ENCODE measurements around the gene SPOCK1.
"Not testable (repeated sequence)": the region's sequence is repeated elsewhere in the genome, so short reads cannot be mapped to it uniquely, and the experiment has no call there.

The SPOCK1 gene

GRCh38 chr5:137498736-137499505 lies at the start of gene SPOCK1:
TSS of gene SPOCK1 (minus strand) at chr5:137499326.
- ChIA-PET CTCF (interaction anchor here (0.5 to 10.7 kb wide), 33 partner anchors 8 to 708 kb away, joined by 3 to 192 read pairs (median 4); no protein-coding TSS in a partner anchor), POLR2A (interaction anchor here (0.6 kb wide), 1 partner anchor 302 kb away, joined by 3 read pairs; no protein-coding TSS in a partner anchor)

GRCh38 chr5:137545956-137546355 lies 46.8 kb upstream of the SPOCK1 start:
- POLR2A ChIA-PET: no interaction called here
- TF ChIP-seq CTCF (IDR thresholded peaks at IDR 0.05; ENCODE audit: insufficient read depth, low read length, missing control alignments): no peak
- CTCF ChIA-PET: interaction anchor here (1.0 kb wide), 1 partner anchor 226 kb away, joined by 4 read pairs; no protein-coding TSS in a partner anchor
- H3K4me3 ChIP-seq (ENCODE audit: low read depth, low read length): no peak overlapping the region
- DNase-seq (ENCODE audit: low read depth, low spot score): no peak

More at GRCh38 chr5:137498736-137499505, at the start of gene SPOCK1:
- H3K4me3 ChIP-seq (ENCODE audit: low read depth, low read length): peak within 1 kb of the TSS; percentile 81
- TF ChIP-seq CTCF (IDR thresholded peaks at IDR 0.05; ENCODE audit: insufficient read depth, low read length, missing control alignments): peak; percentile 58
- DNase-seq (ENCODE audit: low read depth, low spot score): no peak

- CTCF ChIA-PET; DNase-seq (ENCODE audit: low read depth, low spot score); H3K4me3 ChIP-seq (ENCODE audit: low read depth, low read length); POLR2A ChIA-PET: not testable (repeated sequence)
Measured at GRCh38 chr5:137535449-137535848, 36.3 kb upstream of the SPOCK1 start.

- ChIA-PET POLR2A (no interaction called here), CTCF (interaction anchor here (1.0 kb wide), 1 partner anchor 11 kb away, joined by 4 read pairs; no protein-coding TSS in a partner anchor)
- no peak for TF ChIP-seq CTCF (IDR thresholded peaks at IDR 0.05; ENCODE audit: insufficient read depth, low read length, missing control alignments)
- no peak for DNase-seq (ENCODE audit: low read depth, low spot score)
- H3K4me3 ChIP-seq (ENCODE audit: low read depth, low read length): no peak overlapping the region
Measured at GRCh38 chr5:137533963-137534362, 34.8 kb upstream of the SPOCK1 start.

- CTCF ChIA-PET: no interaction called here
- TF ChIP-seq CTCF (IDR thresholded peaks at IDR 0.05; ENCODE audit: insufficient read depth, low read length, missing control alignments): no peak
- DNase-seq (ENCODE audit: low read depth, low spot score): no peak
- H3K4me3 ChIP-seq (ENCODE audit: low read depth, low read length): no peak overlapping the region
- POLR2A ChIA-PET: no interaction called here
Measured at GRCh38 chr5:137531266-137531665, 32.1 kb upstream of the SPOCK1 start.

- no peak for DNase-seq (ENCODE audit: low read depth, low spot score)
- no peak for TF ChIP-seq CTCF (IDR thresholded peaks at IDR 0.05; ENCODE audit: insufficient read depth, low read length, missing control alignments)
- ChIA-PET CTCF (interaction anchor here (2.3 kb wide), 1 partner anchor 201 kb away, joined by 6 read pairs; no protein-coding TSS in a partner anchor), POLR2A (no interaction called here)
- no peak overlapping the region for H3K4me3 ChIP-seq (ENCODE audit: low read depth, low read length)
Measured at GRCh38 chr5:137521246-137521645, 22.1 kb upstream of the SPOCK1 start.
